ENCODE data around the gene ASIC2. TPM values are rescaled to one million over a fixed set of nuclear protein-coding genes. Genes with fewer than 3 reads are reported as not detected.

ASIC2 gene
- total RNA-seq, 1 experiment from 2014 or later, result not detected

DNA sequence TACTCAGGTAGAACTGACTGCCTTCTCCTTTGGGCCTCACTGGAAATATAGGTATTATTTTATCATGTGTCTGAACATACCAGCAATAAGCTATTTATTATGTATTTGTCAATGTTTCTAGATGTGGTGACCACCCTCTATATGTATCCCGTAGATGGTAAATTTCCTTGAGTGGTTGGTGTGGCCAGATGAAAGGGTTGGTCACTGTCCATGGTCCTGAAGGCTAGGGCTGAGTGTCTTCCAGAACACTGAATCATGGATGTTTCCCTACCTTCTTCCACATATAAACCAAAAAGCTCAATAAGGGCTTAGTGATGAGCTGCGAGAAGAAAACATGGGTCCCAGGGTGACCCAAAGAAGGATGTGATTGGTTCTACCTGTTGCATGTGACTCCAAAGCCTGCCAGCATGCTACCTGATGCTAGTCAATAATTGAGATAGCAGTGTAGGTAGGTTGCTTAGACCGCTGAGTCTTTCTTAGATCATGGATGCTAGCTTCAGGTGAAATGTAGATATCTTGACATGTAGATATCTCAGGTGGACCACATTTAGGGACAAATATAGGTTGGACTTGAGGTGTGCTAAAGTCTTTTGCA lies 150.3 kb downstream of the ASIC2 start:
- CTCF ChIA-PET, result no interaction called here
- H3K27me3 ChIP-seq (ENCODE audit: insufficient read depth, low read length), result peaks cover 5% of the 10 kb centered on the region; the same call in 1 of the 2 replicates
- no peak for ATAC-seq

More for the DNA sequence above, 150.3 kb downstream of the ASIC2 start:
- H2AFZ ChIP-seq (ENCODE audit: low read depth, low read length, poor library complexity, severe bottlenecking), result no peak overlapping the region
- no peak overlapping the region for H3K9ac ChIP-seq (ENCODE audit: low read length)
- H3K36me3 ChIP-seq (ENCODE audit: control insufficient read depth in 1 of 2, insufficient read depth in 2 of 2, low read length in 2 of 2), result no peaks in the 10 kb centered on the region
- H3K4me3 ChIP-seq (replicated peaks in 1 of 2; ENCODE audit: low read depth in 1 of 2, low read length in 2 of 2), result no peak overlapping the region
- BruUV-seq (replicated peaks), result no TSS peak
- H3K4me1 ChIP-seq (ENCODE audit: control insufficient read depth in 1 of 2, insufficient read depth in 2 of 2, low read length in 2 of 2), result no peaks in the 10 kb centered on the region
- no peaks in the 10 kb centered on the region for H3K9me2 ChIP-seq (ENCODE audit: insufficient read depth)
- RAD21 ChIA-PET (ENCODE audit: low non-redundant PET in 1 of 2, low total read pairs in 2 of 2, uncharacterized antibody in 2 of 2, unreplicated experiment in 2 of 2), result no interaction called here
- intact Hi-C loops (cut with micrococcal nuclease), result no loop called here
- no peak for TF ChIP-seq CEBPB (IDR thresholded peaks at IDR 0.05; ENCODE audit: low read depth)
- TF ChIP-seq, protein P1, sequence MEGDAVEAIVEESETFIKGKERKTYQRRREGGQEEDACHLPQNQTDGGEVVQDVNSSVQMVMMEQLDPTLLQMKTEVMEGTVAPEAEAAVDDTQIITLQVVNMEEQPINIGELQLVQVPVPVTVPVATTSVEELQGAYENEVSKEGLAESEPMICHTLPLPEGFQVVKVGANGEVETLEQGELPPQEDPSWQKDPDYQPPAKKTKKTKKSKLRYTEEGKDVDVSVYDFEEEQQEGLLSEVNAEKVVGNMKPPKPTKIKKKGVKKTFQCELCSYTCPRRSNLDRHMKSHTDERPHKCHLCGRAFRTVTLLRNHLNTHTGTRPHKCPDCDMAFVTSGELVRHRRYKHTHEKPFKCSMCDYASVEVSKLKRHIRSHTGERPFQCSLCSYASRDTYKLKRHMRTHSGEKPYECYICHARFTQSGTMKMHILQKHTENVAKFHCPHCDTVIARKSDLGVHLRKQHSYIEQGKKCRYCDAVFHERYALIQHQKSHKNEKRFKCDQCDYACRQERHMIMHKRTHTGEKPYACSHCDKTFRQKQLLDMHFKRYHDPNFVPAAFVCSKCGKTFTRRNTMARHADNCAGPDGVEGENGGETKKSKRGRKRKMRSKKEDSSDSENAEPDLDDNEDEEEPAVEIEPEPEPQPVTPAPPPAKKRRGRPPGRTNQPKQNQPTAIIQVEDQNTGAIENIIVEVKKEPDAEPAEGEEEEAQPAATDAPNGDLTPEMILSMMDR (IDR thresholded peaks at IDR 0.05 in 2 of 3, conservative IDR thresholded peaks at IDR 0.05 in 1 of 3; ENCODE audit: borderline replicate concordance in 1 of 3, insufficient read depth in 1 of 3, low read depth in 2 of 3, low read length in 2 of 3), result no peak
- no peak for TF ChIP-seq ELF1 (IDR thresholded peaks at IDR 0.05; ENCODE audit: borderline replicate concordance, low read depth)
- TF ChIP-seq POLR2AphosphoS5 (IDR thresholded peaks at IDR 0.05; ENCODE audit: low read depth, low read length), result no peak
- TF ChIP-seq, protein P2, sequence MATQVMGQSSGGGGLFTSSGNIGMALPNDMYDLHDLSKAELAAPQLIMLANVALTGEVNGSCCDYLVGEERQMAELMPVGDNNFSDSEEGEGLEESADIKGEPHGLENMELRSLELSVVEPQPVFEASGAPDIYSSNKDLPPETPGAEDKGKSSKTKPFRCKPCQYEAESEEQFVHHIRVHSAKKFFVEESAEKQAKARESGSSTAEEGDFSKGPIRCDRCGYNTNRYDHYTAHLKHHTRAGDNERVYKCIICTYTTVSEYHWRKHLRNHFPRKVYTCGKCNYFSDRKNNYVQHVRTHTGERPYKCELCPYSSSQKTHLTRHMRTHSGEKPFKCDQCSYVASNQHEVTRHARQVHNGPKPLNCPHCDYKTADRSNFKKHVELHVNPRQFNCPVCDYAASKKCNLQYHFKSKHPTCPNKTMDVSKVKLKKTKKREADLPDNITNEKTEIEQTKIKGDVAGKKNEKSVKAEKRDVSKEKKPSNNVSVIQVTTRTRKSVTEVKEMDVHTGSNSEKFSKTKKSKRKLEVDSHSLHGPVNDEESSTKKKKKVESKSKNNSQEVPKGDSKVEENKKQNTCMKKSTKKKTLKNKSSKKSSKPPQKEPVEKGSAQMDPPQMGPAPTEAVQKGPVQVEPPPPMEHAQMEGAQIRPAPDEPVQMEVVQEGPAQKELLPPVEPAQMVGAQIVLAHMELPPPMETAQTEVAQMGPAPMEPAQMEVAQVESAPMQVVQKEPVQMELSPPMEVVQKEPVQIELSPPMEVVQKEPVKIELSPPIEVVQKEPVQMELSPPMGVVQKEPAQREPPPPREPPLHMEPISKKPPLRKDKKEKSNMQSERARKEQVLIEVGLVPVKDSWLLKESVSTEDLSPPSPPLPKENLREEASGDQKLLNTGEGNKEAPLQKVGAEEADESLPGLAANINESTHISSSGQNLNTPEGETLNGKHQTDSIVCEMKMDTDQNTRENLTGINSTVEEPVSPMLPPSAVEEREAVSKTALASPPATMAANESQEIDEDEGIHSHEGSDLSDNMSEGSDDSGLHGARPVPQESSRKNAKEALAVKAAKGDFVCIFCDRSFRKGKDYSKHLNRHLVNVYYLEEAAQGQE (IDR thresholded peaks at IDR 0.05; ENCODE audit: low read depth), result peak; percentile 73
- TF ChIP-seq EGR1 (IDR thresholded peaks at IDR 0.05; ENCODE audit: low read depth), result no peak
- peak; percentile 93 for TF ChIP-seq TCF7L2 (IDR thresholded peaks at IDR 0.05; ENCODE audit: borderline replicate concordance, extremely low read depth, insufficient read depth, insufficient read length)
- no peaks in the 10 kb centered on the region for H3K79me2 ChIP-seq (ENCODE audit: insufficient read depth, low read length)
- no peaks in the 10 kb centered on the region for H4K20me1 ChIP-seq (ENCODE audit: insufficient read depth)
- POLR2A ChIA-PET, result no interaction called here
- H3K27ac ChIP-seq (ENCODE audit: low read depth, low read length), result no peak overlapping the region
- H3K4me2 ChIP-seq (ENCODE audit: low read length), result no peak overlapping the region
- DNase-seq (ENCODE audit: low read depth, low spot score), result no peak
- H3K9me3 ChIP-seq (ENCODE audit: control insufficient read depth in 1 of 2, insufficient read depth in 1 of 2, low read depth in 1 of 2, low read length in 2 of 2), result no peaks in the 10 kb centered on the region
